ENCODE data around the gene GPR158.
"Not testable (repeated sequence)": the region's sequence is repeated elsewhere in the genome, so short reads cannot be mapped to it uniquely, and the experiment has no call there.

The GPR158 gene

GRCh38 chr10:25280573-25280972 lies 105.8 kb downstream of the GPR158 start:
- in situ Hi-C loops (cut with HindIII; ENCODE audit: low pct_ligation_motif_present, low pct_unique_long_range_greater_than_20kb, low sequenced_read_pairs), result no loop called here
- DNase-seq, result no peak

DNA sequence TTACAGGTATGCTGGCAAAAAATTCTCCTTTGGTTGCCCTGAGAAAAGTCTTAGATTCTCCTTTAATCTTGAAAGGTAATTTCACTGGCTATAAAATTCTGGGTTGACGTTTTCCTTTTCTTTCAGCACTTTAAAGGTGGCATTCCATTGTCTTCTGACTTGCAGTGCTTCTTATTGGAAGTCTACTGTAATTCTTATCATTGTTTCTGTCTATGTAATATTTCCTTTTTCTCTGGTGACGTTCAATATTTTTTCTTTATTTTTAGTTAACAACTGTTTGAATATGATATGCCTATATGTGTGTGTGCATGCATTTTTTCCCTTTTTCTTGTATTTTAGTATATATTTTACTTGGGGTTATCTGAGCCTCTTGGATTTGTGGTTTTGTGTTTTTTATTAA lies 111.0 kb downstream of the GPR158 start:
- in situ Hi-C loops (cut with HindIII; ENCODE audit: low pct_ligation_motif_present, low pct_unique_long_range_greater_than_20kb, low sequenced_read_pairs), result no loop called here
- no peak for DNase-seq

- DNase-seq, result no peak
- in situ Hi-C loops (cut with HindIII; ENCODE audit: low pct_ligation_motif_present, low pct_unique_long_range_greater_than_20kb, low sequenced_read_pairs), result no loop called here
Observed at GRCh38 chr10:25288181-25288580, 113.4 kb downstream of the GPR158 start.

- DNase-seq, result peak; percentile 2
- in situ Hi-C loops (cut with HindIII; ENCODE audit: low pct_ligation_motif_present, low pct_unique_long_range_greater_than_20kb, low sequenced_read_pairs), result no loop called here
Observed at GRCh38 chr10:25294032-25294926, 119.5 kb downstream of the GPR158 start.

- no peak for DNase-seq
- in situ Hi-C loops (cut with HindIII; ENCODE audit: low pct_ligation_motif_present, low pct_unique_long_range_greater_than_20kb, low sequenced_read_pairs), result no loop called here
Observed at GRCh38 chr10:25296324-25296723, 121.5 kb downstream of the GPR158 start.

GRCh38 chr10:25297466-25297865 lies 122.7 kb downstream of the GPR158 start:
- no peak for DNase-seq
- in situ Hi-C loops (cut with HindIII; ENCODE audit: low pct_ligation_motif_present, low pct_unique_long_range_greater_than_20kb, low sequenced_read_pairs), result no loop called here

DNA sequence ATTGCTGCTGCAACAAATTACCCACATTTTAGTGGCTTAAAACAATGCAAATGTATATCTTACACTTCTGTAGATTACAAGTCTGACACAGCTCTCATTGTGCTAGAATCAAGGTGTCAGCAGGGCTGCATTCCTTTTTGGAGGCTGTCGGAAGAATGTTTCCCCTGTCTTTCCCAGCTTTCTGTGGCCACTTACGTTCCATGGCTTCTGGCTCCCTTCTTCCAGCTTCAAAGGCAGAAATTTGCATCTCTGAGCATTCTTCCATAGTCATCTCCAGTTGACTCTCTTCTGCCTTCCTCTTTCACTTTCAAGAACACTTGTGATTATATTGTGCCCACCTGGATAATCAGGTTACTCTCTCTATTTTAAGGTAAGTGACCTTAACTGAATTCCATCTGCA lies 125.3 kb downstream of the GPR158 start:
- no peak for DNase-seq
- in situ Hi-C loops (cut with HindIII; ENCODE audit: low pct_ligation_motif_present, low pct_unique_long_range_greater_than_20kb, low sequenced_read_pairs), result no loop called here

GRCh38 chr10:25304606-25305005 lies 129.8 kb downstream of the GPR158 start:
- no peak for DNase-seq
- in situ Hi-C loops (cut with HindIII; ENCODE audit: low pct_ligation_motif_present, low pct_unique_long_range_greater_than_20kb, low sequenced_read_pairs), result no loop called here

GRCh38 chr10:25306386-25306785 lies 131.6 kb downstream of the GPR158 start:
- in situ Hi-C loops (cut with HindIII; ENCODE audit: low pct_ligation_motif_present, low pct_unique_long_range_greater_than_20kb, low sequenced_read_pairs), result no loop called here
- DNase-seq, result no peak

DNA sequence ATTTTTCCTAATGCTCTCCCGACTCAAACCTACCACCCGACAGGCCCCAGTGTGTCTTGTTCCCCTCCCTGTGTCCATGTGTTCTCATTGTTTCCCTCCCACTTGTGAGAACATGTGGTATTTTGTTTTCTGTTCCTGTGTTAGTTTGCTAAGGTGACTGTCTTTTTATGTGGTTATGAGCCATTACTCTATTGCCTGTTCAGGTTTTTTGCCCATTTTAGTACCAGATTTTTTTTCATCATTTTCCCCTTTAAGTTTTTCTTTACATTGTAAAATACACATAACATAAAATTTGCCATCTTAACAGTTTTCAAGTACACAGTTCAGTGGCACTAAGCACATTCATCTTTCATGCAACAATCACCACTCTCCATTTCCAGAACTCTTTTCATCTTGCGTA lies 133.5 kb downstream of the GPR158 start:
- in situ Hi-C loops (cut with HindIII; ENCODE audit: low pct_ligation_motif_present, low pct_unique_long_range_greater_than_20kb, low sequenced_read_pairs), result no loop called here
- DNase-seq, result no peak

DNA sequence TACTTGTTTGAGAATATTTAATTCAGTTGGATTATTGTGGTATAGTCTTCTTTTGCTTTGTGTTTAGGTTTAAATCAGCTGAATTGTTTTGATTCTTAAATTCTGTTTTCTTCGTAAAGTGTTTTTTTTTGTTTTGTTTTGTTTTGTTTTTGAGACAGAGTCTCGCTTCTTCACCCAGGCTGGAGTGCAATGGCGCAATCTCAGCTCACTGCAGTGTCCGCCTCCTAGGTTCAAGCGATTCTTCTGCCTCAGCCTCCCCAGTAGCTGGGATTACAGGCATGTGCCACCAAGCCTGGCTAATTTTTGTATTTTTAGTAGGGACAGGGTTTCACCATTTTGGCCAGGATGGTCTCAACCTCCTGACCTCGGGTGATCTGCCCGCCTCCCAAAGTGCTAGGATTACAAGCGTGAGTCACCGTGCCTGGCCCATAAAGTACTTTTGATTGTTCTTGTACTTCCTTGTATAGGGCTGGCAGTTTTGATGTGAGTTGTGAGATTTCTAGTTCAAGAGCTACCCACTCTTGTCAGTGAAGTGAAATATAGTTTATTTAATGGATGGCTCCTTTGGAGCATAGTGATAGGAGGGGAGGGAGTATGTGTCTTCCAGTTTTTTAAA lies 142.9 kb downstream of the GPR158 start:
- in situ Hi-C loops (cut with HindIII; ENCODE audit: low pct_ligation_motif_present, low pct_unique_long_range_greater_than_20kb, low sequenced_read_pairs); DNase-seq: not testable (repeated sequence)

DNA sequence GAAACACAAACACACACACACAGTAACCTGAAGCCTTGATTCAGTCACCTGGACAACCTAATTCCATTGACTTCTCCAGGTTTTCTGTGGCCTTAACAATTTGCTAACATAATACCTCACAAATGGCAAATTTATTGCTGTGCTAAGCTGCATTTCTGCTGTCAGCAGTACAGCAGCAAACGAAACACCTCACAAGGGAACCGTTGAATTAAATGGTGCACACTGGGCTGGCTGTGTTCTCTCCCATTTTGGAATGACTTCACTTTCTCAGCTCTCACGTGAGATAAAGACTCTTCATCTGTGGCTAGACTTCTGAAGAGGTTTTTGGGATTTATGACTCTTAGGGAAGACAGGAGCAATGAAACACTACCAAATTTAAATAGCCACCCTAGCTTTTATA lies 152.5 kb downstream of the GPR158 start:
- in situ Hi-C loops (cut with HindIII; ENCODE audit: low pct_ligation_motif_present, low pct_unique_long_range_greater_than_20kb, low sequenced_read_pairs), result no loop called here
- no peak for DNase-seq

GRCh38 chr10:25328361-25328760 lies 153.6 kb downstream of the GPR158 start:
- in situ Hi-C loops (cut with HindIII; ENCODE audit: low pct_ligation_motif_present, low pct_unique_long_range_greater_than_20kb, low sequenced_read_pairs), result no loop called here

DNA sequence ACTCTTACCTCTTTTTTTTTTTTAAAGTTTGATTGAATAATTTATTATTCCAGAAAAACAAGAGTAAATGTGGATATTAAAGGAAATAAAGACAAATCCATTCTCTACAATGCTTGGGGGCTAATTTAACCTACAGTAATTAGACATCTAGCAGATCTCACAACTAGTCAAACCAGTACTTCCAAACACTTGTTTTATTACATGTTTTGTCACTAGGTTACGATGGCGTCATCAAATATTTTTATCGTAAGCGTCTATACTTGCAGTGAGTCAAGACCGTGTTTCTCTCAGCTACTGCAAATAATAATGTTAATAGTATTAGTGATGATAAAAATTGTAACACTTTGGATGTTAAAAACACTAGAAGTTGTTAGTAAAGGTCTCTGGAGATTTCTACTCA lies 154.8 kb downstream of the GPR158 start:
- not testable (repeated sequence) for DNase-seq

More at GRCh38 chr10:25328361-25328760, 153.6 kb downstream of the GPR158 start:
- no peak for DNase-seq

GRCh38 chr10:25334445-25334844 lies 159.6 kb downstream of the GPR158 start:
- in situ Hi-C loops (cut with HindIII; ENCODE audit: low pct_ligation_motif_present, low pct_unique_long_range_greater_than_20kb, low sequenced_read_pairs), result no loop called here
- no peak for DNase-seq

More for the DNA sequence above, 154.8 kb downstream of the GPR158 start:
- in situ Hi-C loops (cut with HindIII; ENCODE audit: low pct_ligation_motif_present, low pct_unique_long_range_greater_than_20kb, low sequenced_read_pairs), result not testable (repeated sequence)

DNA sequence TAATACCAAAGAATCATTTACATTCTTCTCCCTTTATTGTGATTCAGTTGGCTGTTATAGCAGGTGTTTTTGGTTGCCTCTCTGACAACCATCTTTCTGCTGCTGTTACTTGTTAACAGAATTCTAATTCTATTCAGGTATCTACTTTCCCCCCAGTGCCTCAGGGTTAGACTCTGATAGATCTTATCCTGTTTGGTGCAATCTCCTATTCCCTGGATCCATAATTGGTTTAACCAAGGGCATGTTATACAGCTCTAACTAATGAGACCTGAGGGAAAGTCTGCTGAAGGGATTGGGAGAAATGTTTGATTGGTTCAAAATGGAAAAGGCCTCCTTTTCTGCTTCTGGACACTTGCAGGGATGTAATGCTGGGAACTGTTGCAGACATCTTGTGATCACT lies 161.5 kb downstream of the GPR158 start:
- in situ Hi-C loops (cut with HindIII; ENCODE audit: low pct_ligation_motif_present, low pct_unique_long_range_greater_than_20kb, low sequenced_read_pairs), result no loop called here
- DNase-seq, result no peak

- no peak for DNase-seq
- in situ Hi-C loops (cut with HindIII; ENCODE audit: low pct_ligation_motif_present, low pct_unique_long_range_greater_than_20kb, low sequenced_read_pairs), result no loop called here
Observed at GRCh38 chr10:25338271-25338670, 163.5 kb downstream of the GPR158 start.

- no peak for DNase-seq
- in situ Hi-C loops (cut with HindIII; ENCODE audit: low pct_ligation_motif_present, low pct_unique_long_range_greater_than_20kb, low sequenced_read_pairs), result no loop called here
Observed at GRCh38 chr10:25339966-25340365, 165.2 kb downstream of the GPR158 start.

- in situ Hi-C loops (cut with HindIII; ENCODE audit: low pct_ligation_motif_present, low pct_unique_long_range_greater_than_20kb, low sequenced_read_pairs), result no loop called here
- DNase-seq, result no peak
Observed at GRCh38 chr10:25349520-25349919, 174.7 kb downstream of the GPR158 start.

DNA sequence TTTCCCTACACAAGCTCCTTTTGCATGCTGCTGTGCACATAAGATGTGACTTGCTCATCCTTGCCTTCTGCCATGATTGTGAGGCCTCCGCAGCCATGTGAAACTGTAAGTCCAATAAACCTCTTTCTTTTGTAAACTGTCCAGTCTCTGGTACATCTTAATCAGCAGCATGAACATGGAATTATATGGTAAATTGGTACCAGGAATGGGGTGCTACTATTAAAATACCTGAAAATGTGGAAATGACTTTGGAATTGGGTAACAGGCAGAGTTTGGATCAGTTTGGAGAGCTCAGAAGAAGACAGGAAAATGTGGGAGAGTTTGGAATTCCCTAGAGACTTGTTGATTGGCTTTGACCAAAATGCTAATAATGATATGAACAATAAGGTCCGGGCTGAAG lies 181.8 kb downstream of the GPR158 start:
- in situ Hi-C loops (cut with HindIII; ENCODE audit: low pct_ligation_motif_present, low pct_unique_long_range_greater_than_20kb, low sequenced_read_pairs), result no loop called here
- DNase-seq, result no peak
